Measurements from ENCODE around the gene CSTF1.

DNA sequence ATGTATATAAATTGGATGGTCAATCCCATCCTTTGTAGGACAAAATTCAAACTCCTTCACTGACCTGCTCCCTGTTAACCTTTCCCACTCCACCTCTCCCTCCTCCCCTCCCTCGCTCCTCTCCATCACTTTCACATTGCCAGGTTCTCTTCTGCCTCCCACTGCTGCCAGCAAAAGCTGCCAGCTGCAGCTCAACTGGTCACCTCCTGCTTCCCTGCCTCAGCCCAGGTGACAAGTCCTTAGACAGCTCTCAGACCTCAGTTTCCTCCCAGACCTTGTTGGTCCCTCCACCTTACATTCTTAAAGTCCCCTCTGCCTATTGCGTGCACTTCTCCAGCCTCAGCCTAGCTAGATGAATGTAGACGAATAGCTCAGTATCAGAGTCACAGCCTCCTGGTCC lies 52.7 kb downstream of the CSTF1 start:
- TF ChIP-seq, protein P1, sequence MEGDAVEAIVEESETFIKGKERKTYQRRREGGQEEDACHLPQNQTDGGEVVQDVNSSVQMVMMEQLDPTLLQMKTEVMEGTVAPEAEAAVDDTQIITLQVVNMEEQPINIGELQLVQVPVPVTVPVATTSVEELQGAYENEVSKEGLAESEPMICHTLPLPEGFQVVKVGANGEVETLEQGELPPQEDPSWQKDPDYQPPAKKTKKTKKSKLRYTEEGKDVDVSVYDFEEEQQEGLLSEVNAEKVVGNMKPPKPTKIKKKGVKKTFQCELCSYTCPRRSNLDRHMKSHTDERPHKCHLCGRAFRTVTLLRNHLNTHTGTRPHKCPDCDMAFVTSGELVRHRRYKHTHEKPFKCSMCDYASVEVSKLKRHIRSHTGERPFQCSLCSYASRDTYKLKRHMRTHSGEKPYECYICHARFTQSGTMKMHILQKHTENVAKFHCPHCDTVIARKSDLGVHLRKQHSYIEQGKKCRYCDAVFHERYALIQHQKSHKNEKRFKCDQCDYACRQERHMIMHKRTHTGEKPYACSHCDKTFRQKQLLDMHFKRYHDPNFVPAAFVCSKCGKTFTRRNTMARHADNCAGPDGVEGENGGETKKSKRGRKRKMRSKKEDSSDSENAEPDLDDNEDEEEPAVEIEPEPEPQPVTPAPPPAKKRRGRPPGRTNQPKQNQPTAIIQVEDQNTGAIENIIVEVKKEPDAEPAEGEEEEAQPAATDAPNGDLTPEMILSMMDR (IDR thresholded peaks at IDR 0.05): no peak
- TF ChIP-seq POLR2A (IDR thresholded peaks at IDR 0.05) (no peak), POLR2AphosphoS5 (IDR thresholded peaks at IDR 0.05) (no peak)

Data from prostate gland (tissue), 2 donors.